Activated CD4-positive, CD25-positive, alpha-beta regulatory T cell treated with anti-CD3 and anti-CD28 coated beads, Interleukin-2, amount 50 U/mL, for 72 hours (primary cell): ENCODE results near the gene FLII.
"Not testable (repeated sequence)": the region's sequence is repeated elsewhere in the genome, so short reads cannot be mapped to it uniquely, and the experiment has no call there.

Source experiments
- DNase-seq: peaks from one replicate; pipeline ENCODE4 v3.0.0; 2021

FLII gene

GRCh38 chr17:18258356-18259038 is at the start of gene FLII:
TSS of gene FLII (minus strand) at chr17:18258738. CDS start at chr17:18258690, 48 bp downstream.
- DNase-seq = peak; percentile 70

- DNase-seq = not testable (repeated sequence)
Observed at GRCh38 chr17:18303206-18303605, 44.7 kb upstream of the FLII start.

GRCh38 chr17:18300725-18301480 is 42.4 kb upstream of the FLII start:
- no peak for DNase-seq

GRCh38 chr17:18298061-18298460 is 39.5 kb upstream of the FLII start:
- DNase-seq = not testable (repeated sequence)

DNA sequence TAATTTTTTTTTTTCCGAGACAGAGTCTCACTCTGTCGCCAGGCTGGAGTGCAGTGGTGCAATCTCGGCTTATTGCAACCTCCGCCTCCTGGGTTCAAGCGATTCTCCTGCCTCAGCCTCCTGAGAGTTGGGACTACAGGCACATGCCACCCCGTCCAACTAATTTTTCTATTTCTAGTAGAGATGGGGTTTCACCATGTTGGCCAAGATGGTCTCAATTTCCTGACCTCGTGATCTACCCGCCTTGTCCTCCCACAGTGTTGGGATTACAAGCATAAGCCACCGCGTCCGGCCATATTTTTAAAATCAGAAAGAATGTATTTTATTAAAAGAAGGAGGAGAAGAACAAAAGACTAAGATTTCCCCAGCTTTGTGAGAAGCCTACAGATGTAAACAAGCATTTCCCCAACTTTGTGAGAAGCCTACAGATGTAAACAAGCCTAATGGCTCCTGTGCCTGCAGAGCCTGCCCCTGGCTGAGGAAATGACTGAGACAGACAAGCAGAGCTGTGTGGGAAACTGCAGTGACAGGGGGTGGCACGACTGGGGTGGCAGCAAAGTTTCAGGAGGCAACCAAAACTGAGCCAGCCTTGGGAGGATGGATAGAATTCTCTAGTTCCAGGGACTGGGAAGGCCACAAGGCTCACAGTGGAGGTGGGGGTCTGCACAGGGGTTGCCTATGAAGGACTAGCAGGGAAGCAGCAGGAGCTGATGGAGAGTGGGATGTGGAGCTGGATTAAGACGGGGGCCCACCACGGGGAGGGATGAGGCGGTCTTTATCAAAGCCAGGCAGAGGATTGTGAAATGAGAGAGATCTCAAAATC is 33.4 kb upstream of the FLII start:
- DNase-seq = no peak

DNA sequence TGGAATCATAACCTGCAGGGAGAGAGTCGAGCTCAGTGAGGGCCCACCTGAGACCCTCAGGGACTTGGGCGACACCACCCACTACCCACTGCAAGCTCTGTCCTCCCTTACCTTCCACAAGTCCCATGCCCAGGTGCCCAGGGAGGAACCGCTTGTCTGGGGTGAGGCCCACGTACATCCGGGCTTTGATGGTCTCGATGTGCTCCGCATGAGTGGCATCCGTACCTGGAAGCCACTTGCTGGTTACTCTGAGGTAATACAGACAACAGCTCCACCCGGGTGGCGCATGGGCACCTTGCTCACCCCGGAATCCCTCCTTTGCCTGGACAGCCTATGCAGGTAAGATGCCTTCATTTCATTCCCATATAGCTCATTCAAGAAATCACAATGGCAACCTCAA is 26.8 kb upstream of the FLII start:
- DNase-seq = no peak

- DNase-seq = no peak
Observed at GRCh38 chr17:18281788-18282187, 23.2 kb upstream of the FLII start.

GRCh38 chr17:18280766-18281371 is 22.3 kb upstream of the FLII start:
- no peak for DNase-seq

- no peak for DNase-seq
Observed at GRCh38 chr17:18280249-18280648, 21.7 kb upstream of the FLII start.

- no peak for DNase-seq
Observed at GRCh38 chr17:18278867-18279266, 20.3 kb upstream of the FLII start.

GRCh38 chr17:18277076-18277475 is 18.5 kb upstream of the FLII start:
- DNase-seq = no peak

GRCh38 chr17:18270046-18270931 is 11.8 kb upstream of the FLII start:
- DNase-seq = no peak

DNA sequence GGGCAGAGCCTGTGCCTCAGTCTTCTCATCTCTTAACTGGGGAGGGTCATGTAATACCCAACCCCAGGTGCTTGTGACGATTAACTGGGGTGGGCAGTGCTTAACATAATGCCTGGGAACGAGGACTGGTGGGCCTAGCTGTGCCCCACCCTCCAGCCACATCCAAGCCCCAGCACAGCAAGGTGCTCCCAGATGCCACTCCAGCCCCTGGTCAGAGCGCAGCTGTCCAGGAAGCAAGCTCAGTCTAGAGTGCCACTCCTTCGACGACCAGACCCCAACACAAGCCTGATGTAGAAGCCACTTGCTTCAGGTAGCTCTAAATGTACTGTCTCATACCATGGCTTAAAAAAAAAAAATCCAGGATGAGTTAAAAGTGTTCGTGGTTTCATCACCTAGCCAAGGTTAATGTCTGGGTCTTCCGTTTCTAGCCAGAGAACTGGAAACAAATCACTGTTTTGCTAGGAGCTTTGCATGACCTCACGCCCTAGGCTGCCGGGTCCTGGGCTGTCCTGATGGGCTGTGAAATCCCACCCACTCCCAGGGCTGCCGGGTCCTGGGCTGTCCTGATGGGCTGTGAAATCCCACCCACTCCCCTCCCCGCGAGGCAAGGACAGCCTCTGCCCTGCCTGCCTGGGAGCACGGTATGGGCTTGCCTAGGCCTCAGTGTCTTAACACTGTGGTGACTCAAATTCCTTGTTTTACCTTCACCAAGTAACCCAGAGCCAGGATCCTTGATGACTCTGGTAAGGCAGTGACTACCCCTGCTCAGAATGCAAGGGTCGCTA is 9.6 kb upstream of the FLII start:
- DNase-seq = no peak

DNA sequence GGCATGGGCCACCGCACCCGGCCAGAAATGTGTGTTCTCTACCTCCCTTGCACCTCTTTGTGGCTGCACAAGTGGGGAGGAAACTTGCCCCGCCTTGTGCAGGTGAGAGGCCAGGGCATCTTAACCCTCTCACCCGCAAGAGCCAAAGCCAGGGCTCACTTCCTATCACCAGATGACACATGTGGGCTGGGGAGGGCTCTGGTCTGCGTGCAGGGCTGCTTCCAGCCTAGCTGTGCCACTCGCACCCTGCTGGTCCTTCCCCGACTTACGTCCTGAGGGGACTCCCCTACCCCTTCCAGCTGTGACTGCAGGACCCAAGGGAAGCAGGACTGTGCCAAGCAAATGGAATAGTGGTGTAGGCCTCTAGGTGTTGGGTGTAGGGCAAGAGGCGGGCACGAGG is 8.8 kb upstream of the FLII start:
- DNase-seq = no peak

DNA sequence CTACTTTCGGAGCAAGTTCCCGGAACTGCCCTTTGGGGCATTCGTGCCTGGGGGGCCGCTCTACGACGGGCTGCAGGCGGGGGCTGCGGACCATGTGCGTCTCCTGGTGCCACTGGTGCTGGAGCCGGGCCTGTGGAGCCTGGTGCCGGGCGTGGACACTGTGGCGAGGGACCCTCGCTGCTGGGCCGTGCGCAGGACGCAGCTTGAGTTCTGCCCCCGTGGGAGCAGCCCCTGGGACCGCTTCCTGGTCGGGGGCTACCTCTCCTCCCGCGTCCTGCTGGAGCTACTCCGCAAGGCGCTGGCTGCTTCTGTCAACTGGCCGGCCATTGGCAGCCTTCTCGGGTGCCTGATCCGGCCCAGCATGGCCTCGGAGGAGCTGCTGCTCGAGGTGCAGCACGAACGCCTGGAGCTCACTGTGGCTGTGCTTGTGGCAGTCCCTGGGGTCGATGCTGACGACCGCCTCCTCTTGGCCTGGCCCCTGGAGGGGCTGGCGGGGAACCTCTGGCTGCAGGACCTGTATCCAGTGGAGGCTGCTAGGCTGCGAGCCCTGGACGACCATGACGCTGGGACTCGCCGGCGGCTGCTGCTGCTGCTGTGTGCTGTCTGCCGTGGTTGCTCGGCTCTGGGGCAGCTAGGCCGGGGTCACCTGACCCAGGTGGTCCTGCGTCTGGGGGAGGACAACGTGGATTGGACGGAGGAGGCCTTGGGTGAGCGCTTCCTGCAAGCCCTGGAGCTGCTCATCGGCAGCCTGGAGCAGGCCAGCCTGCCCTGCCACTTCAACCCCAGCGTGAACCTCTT is 5.5 kb upstream of the FLII start:
- no peak for DNase-seq

- DNase-seq = no peak
Observed at GRCh38 chr17:18262641-18263040, 4.1 kb upstream of the FLII start.

GRCh38 chr17:18262111-18262510 is 3.6 kb upstream of the FLII start:
- no peak for DNase-seq

- no peak for DNase-seq
Observed at GRCh38 chr17:18261659-18262058, 3.1 kb upstream of the FLII start.

GRCh38 chr17:18261146-18261515 is 2.6 kb upstream of the FLII start:
- peak; percentile 58 for DNase-seq

DNA sequence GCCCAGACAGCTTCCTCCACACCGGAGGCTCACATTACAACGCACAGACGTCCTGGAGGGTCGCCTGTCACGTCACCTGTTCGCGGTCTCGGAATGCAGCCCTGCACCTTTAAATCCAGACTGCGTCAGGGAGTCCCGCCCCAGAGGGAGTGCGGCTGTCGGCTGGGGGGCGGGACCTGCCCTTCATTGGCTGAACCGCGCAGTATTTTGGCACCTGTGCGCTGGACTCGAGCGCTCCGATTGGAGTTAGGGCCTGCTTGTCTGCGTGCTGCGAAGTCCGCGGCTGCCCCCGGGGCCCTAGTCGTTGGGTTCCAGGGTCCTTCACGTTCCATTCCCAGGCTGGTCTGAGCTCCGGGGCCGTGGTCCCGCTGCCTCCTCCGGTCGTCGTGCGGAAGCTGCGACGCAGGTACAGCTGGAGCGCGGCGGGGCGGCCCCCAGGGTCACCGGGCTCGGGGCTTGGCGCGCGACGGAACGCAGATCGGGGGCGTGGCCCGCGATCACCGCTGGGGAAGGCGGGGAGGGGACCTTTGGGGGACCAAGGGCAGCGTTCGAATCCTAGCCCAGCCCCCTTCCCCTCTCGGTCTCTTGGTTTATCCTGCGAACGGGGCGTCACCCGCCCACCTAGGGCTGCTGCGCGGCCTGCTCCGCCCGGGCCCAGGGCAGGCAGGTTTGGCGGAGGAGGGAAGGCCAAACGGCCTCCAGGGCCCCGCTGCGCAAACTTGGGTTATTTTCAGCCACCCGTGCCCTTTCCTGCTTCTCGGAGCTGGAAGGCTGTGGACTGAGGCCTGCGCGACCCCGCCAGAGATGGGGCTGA is 2.0 kb upstream of the FLII start, which contains the start of gene MIEF2:
MIEF2 (plus strand) TSS at position 331 of the 814 bp plus-strand sequence. CDS start 2,059 bp downstream, outside the sequence.
- DNase-seq = peak; percentile 90
